Activated CD4-positive, alpha-beta T cell treated with anti-CD3 and anti-CD28 coated beads, Interleukin-2, amount 50 U/mL, for 24 hours (primary cell): ENCODE results near the gene XYLB.
"Not testable (repeated sequence)": the region's sequence is repeated elsewhere in the genome, so short reads cannot be mapped to it uniquely, and the experiment has no call there.

Experiments used
- DNase-seq, 2 donors: peaks; one replicate each; pipeline ENCODE4 v3.0.0-alpha.2; 2020; ENCODE audit warnings: low read depth in 1 of 2, low spot score in 1 of 2

Gene XYLB

DNA sequence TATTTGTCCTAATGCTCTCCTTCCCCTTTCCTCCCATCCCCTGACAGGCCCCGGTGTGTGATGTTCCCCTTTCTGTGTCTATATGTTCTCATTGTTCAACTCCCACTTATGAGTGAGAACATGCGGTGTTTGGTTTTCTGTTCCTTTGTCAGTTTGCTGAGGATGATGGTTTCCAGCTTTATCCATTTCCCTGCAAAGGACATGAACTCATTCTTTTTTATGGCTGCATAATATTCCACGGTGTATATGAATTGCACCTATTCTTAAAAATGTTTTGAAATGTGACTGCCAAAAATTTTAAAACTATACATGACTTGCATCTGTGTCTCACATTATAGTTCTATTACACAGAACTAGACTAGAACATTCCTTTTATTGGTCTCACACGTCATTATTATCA is 25.9 kb upstream of the XYLB start:
- DNase-seq, result not testable (repeated sequence)

DNA sequence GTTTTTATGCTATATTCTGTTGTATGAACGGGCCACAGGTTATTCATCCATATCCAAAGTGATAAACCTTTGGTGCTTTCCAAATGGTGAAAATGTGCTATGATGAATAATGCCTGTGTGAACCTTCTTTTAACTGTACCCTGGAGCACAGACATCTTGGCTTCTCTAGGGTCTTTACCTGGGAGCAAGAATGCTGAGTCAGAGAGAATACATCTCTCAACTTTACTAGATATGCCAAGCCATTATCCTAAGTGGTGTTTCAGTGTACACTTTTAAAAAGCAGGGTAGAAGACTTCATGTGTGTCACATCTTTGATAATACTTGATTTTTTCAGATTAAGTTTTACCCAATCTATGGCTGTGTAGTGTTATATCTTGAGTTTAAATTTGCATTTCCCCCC is 23.5 kb upstream of the XYLB start:
- DNase-seq, result no peak

DNA sequence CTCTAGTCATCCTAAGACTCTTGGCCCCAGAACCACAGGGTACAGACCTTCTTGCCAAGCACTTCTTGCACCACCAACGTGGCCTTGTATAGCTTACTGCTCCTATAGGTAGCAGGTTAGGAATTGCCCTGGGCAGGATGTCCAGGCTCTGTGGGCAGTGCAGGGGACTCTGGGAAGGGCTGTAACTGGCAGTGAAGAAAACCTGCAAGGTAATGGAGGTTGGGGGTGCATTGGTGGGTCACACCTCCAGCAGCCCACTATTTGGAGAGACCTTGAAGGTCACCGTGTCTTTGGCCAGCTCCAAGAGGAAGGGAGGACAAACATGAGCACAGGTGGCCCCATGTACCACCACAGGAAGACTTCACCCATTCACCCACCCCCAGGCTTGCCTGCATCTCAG is 21.3 kb upstream of the XYLB start:
- DNase-seq, result no peak

DNA sequence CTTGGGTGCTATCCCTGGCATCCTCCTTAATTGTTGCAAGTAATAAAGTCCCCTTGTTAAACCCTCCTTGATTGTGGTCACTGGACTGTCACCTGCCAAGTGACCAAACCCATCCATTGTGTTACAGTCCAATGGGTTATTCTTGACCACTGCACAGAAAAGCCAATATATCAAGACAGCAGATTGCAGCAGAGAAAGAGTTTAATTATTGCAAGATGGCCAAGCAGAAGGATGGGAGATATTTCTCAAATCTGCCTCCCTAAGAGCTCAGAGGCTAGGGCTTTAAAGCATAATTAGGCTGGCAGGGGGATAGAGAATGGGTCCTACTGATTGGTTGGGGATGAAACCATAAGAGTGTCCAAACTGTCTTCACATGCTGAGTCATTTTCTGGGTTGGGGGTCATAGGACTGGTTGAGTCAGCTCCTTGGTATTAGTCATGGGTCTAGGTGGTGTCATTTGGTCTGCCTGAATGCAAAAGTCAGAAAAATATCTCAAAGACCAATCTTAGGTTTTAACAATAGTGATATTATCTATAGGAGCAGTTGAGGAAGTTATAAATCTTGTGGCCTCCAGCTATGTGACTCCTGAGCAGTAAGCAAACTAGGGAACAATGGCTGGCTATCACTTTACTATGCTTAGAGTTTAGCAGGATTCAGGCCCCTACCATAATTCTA is 19.1 kb upstream of the XYLB start:
- no peak for DNase-seq

DNA sequence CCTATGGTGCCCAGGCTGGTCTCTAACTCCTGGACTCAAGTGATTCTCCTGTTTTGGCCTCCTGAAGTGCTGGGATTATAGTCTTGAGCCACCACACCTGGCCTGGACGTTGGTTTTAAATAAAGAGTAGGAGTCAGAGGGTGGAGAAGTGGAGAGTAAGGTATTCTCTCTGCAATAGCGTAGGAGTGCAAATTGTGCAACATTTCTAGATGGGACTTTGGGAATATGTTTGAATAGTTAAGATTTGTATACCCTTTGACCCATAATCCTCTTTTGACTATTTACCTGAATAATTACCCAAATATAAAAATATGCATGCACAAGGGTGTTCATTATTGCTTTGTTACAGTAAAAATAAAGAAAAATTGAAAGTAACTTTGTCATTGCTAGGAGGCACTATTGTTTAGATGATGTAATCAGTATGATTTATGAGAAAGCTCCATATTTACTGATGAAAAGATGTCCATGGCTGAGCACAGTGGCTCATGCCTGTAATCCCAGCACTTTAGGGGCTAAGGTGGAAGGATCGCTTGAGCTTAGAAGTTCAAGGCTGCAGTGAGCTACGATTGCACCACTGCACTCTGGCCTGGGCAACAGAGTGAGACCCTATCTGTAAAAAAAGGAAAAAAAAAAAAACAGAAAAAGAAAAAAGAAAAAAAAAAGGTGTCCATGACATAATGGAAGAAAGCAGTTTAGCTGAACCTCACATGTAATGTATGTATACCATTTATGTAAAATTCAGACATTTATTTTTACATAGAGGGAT is 15.1 kb upstream of the XYLB start:
- no peak for DNase-seq

DNA sequence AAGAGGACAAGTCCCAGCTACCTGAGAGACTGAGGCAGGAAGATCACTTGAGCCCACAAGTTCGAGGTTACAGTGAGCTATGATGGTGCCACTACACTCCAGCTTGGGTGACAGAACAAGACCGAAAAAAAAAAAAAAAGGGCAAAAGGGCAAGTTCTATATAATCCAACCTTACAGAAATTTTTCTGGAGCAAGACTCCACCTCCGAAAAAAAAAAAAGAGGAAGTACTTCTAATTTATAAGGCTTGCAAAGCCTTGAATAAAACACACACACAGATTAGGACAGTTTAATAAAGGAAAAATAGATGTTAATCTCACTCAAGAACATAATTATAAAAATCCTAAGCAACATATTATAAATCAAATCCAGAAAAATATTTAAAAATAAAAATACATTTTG is 14.4 kb upstream of the XYLB start:
- DNase-seq, result no peak

DNA sequence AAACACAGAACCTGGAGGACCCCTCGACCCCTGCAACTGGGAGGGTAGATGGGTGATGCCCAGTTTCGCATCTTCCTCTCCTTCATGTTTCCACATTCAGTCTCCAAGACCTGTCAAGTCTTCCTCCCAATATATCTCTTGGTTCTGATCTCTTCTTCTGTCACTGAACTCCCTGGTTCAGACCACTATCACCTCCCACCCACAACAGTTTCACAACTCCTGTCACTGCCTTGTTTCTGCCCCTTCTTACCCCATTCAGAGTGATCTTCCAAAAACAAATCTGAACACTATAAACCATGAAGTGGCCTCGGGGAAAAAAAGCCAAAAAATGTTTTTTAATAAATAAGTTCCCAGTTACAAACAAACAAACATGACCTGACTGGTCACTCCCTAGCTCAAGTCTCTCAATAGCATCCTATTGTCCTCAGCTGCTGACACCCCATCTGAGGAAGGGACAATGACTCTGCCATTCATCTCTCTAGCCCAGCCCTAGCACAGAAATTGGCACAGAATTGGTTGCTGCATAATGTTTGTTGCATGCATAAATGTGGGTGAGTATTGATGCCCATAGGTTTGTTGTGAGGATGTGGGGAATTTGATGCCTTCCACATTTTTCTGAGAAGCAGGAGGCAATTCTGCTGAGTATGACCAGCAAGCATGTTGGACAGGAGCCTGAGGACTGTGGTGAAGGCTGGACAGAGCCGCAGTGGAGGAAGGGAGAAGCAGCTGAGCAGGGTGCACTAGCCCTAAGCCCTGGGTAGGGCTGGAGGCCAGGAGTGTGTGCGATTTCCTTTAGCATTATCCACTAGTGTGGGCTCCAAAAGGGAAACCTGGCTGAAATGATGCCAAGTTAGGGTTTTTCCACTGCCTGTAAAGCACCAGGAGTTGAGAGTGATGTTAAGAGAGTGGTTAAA is 12.2 kb upstream of the XYLB start:
- no peak for DNase-seq

DNA sequence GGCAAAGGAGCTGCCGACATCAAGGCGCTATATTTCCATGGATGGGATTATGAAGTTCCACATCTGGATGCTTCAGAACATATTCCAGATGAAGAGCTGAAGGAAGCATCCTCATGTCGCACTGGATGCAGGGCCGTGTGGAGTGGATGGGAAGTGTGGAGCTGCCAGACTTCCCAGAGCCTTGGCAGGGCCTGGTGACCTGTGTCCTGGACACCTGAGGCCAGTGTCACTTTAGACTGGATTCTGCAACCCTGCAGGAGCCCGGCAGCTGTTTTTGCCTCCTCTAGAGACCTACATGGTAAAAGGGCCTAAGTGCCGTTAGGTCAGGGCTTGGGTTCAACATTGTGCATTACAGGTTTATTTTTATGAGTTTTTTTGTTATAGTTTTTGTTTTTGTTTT is 11.3 kb upstream of the XYLB start:
- DNase-seq, result no peak

DNA sequence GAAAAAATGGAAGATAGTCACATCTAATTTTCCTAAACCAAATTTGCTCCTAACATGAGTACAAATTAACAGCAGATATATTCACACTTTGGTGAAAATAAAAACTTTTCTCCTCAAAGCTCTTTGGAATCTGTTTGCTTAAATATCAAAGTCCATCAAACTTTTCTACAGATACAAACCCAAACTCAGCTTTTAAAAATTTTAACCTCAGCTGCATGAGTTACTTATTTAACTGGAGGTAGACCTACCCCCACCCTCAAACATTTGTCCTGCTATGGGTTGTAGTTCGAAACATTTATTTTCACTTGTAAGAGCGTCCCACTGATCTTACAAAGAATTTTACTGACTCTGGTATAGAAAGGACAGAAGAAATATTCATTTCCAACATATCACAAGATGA is 8.9 kb upstream of the XYLB start:
- no peak for DNase-seq

DNA sequence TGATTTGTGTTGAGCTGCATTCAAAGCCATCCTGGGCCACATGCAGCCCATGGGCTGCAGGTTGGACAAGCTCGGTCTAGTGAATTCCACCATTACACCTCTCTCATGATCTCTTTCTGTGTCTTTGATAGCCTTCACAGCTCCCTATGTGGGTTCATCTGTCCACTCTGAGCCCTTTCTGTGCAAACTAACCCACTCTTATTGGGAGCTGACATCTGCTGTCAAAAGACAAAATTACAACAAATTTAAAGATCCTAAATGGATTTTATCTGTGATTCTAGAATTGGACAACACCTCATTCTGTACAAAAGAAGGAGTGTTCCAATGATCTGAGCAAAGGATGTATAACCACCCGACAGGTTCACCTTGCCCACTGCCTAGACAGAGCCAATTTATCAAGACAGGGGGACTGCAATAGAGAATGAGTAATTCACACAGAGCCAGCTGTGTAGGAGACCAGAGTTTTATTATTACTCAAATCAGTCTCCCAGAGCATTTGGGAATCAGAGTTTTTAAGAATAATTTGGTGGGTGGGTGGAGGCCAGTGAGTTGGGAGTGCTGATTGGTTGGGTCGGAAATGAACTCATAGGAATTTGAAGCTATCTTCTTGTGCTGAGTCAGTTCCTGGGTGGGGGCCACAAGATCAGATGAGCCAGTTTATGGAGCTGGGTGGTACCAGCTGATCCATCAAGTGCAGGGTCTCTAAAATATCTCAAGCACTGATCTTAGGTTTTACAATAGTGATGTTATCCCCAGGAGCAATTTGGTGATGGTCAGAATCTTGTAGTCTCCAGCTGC is 2.6 kb upstream of the XYLB start:
- DNase-seq, result no peak

DNA sequence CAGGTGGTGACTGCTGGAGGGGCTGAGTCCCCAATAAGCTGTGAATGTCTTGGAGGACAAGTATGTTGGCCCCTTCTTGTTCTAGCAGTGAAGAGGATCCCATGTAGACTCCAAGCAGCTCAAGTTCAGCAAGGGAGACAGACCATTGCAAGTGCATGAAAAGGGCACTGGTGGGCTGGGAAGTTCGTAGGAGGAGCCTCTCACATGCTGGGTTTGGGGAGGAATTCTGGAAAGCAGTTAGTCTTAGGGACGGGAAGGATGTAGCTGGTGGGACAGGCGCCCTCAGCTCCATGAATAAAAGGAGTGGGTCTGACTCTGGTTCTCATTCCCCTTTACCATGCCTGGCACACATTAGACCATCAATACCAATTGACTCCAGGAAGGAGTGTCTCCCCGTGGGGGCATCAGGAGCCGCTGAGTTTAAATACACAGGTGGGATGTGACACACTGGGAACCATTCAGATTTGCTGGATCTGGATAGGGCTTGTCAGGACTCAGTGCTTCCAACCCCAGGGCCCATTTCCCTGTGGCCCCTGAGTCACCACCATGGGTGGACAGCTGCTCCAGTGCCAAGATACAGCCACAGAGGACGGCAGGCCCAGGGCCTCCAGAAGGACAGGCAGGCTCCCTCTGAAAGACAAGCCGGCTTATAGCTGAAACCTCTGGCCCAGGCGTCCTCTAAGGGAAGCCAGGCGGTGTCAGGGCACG is 552 bp upstream of the XYLB start:
- no peak for DNase-seq

DNA sequence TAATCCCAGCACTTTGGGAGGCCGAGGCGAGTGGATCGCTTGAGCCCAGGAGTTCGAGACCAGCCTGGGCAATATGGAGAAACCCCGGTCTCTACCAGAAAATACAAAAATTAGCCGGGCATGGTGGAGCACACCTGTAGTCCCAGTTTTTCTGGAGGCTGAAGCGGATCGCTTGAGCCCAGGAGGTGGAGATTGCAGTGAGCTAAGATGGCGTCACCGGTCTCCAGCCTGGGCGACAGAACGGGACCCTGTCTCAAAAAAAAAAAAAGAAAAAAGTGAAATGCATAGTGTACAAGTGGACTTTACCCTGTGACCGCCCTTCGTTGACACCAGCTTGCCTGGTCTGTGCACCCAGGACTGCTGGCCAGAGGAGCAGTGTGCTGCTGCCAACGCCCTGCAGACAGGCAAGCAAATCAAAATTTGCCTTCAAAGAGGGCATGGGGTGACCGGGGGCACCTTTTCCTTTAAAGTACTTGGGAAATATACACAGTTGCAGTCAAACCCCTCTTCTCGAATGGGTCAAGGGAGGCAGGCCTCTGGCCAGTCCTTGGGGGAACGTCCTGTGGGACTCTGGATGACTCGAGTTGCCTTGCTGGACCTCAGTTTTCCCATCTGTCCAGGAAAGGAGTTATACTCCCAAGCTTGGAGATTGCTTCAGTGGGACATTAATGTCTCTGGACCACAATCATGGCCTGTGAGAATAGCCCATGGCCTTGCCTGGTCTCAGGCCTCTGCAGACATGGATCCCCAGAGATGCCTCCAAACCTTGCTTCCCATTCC is 1.0 kb downstream of the XYLB start:
- no peak for DNase-seq

DNA sequence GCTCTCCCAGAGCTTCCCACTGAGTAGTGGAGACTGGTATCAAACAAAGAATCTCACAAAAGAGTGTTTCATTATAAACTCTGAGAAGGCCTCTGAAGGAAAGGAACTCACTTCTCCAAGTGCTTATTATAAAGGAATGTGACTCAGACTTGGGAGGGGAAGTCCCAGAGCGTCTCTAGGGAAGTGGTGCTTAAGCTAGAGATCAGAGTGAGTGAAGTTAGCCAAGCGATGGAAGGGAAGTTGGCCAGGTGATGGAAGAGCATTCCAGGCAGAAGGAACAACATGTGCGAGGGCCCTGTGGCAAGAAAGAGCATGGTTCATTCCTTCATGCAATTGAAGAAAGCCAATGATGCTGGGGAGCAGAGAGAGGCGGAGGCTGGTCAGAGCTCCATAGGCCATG is 2.3 kb downstream of the XYLB start:
- no peak for DNase-seq

DNA sequence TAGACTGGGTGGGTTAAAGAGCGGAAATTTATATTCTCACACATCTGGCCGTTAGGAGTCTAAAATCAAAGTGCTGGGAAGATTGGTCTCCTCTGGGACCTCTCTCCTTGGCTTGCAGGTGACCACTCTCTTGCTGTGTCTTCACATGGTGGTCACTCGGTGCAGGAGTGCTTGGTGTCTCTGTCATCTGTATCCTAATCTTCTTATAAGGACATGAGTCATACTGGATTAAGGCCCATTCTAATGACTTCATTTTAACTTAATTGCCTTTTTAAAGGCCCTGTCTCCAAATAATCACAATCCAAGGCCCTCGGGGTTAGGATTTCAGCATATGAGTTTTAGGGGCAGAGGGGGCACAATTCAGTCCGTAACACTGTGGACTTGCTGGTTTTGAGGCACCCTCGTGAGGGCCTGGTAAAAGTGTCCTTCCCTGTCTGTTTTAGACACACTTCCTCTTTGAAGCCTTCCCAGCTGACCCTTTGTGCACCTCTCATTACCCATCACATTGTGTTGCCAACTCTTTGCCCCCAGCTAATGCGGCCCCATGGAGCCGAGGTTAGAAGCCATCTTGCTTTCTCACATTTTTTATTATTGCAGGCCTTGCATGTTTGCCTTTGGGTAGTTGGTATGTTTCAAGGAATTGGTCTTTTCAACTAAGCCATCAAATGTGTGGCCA is 3.2 kb downstream of the XYLB start:
- no peak for DNase-seq

DNA sequence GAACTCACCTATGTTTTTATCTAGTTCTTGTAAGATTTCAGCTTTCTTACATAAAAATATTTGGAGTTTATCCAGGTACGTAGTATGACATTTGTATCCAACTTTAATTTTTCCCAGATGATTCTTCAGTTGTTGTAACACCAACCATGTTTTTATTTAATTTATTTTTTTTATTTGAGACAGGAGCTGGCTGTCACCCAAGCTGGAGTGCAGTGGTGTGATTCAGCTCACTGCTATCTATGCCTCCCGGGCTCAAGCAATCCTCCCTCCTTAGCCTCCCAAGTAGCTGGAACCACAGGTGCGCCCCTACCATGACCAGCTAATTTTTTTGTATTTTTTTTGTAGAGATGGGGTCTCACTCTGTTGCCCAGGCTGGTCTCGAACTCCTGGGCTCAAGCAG is 6.6 kb downstream of the XYLB start:
- DNase-seq, result no peak

DNA sequence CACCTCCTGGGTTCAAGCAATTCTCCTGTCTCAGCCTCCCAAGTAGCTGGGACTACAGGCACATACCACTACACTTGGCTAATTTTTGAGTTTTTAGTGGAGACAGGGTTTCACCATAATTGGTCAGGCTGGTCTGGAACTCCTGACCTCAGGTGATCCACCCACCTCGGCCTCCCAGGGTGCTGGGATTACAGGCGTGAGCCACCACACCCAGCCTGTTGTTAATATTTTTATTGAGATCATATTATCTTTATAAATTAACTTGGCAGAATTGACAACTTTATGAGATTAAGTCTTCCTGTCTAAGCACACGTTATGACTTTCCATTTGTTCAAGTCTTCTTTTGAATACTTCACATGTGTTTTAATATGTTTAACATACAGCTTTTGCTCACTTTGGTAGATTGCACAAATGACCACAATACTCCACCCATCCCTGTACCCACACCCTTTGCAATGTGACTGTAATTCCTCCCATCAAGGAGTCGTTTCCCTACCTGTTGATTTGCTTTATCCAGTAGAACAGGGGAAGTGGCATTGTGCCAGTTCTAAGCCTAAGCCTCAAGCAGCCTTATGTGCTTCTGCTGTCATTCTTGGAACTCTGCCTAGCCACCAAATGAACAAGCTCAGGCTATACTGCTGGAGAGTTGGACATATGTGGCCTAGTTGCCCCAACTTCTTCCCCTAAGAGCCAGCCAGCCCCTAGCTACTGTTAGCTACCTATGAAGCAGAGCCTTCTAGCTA is 8.2 kb downstream of the XYLB start:
- no peak for DNase-seq

DNA sequence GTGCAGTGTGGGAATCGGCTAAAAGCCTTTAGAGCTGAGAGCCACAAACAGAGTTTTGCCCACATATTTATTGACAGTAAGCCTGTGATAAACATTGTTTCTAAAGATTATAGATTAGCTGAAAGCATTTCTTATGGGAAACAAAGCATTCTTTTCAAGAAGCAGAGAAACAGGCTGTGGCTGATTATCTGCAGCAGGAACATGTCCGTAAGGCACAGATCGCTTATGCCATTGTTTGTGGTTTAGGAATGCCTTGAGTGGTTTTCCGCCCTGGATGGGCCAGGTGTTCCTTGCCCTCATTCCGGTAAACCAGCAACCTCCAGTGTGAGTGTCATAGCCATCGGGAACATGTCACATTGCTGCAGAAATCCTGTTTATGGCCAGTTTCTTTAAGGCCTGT is 12.5 kb downstream of the XYLB start:
- DNase-seq, result no peak

DNA sequence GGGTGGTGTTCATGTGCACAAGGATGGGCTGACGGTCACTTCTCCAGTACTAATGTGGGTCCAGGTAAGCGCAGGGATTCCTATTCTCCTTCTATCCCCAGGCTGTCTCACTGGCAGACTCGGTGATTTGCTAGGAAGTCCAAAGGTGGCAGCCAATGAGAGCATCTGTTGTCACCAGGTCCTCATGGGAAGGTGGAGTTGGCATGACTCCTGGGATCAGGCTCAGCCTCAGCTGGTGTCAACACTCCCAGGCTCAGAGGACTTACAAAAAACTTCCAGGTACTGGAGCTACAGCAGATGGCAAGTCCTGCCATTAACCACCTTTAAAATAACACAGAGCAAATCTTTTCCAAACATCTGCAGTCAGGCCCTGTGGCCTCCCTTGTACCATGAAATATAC is 13.8 kb downstream of the XYLB start:
- DNase-seq, result no peak

DNA sequence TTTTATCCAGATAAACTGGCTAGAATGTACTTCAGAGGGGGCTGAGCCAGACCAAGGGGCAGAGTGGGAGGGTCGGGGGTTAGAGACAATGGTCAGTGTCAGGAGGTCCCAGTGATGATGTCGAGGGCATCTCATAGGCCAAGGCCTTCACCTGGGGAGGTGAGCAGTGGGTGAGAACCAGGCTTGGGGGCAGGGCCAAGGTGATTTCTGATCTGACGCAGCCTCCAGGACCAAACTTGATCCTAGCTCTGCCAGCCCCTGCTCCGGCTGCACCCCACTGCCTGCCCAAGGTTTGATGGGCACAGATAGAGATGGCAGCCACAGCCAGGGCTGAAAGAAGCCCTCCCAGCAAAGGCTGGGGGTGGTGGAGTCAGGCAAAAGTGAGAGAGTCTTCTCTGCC is 14.9 kb downstream of the XYLB start:
- no peak for DNase-seq
